ENCODE data around the gene TMEM134.

The TMEM134 gene

DNA sequence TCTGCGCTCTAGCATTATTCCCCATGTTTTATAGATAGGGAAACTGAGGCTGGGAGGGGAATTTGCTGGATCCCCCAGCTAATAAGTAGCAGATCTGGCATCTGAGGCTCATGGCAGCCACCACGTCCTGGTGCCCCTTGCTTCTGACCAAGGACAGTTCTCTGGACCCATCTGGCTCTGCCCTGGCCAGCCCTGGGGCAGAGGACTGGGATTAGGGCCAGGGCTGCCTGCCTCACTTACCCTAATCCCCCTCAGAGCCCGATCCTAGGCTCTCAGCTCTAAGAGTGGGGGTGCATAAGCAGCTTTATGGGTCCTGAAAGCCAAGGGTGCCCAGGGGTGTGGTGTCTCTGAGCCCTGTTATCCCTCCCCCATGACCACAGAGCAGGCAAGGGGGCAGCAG, 14.0 kb downstream of the TMEM134 start, which contains the start of gene CABP4:
TSS of gene CABP4 (plus strand) at position 301 of the 400 bp plus-strand sequence. CDS start at position 371, 70 bp downstream.
- DNase-seq: no peak

GRCh38 chr11:67453816-67454732, 15.0 kb downstream of the TMEM134 start:
- no peak for DNase-seq

GRCh38 chr11:67452141-67452952, 16.7 kb downstream of the TMEM134 start, which contains the start of gene GPR152:
Gene GPR152, minus strand, starts transcription at chr11:67452729. Its CDS starts 5 bp downstream, at chr11:67452724.
- no peak for DNase-seq

- DNase-seq: no peak
Observed at GRCh38 chr11:67451658-67451976, 17.4 kb downstream of the TMEM134 start.

GRCh38 chr11:67450796-67451657, 18.0 kb downstream of the TMEM134 start:
- DNase-seq: no peak

DNA sequence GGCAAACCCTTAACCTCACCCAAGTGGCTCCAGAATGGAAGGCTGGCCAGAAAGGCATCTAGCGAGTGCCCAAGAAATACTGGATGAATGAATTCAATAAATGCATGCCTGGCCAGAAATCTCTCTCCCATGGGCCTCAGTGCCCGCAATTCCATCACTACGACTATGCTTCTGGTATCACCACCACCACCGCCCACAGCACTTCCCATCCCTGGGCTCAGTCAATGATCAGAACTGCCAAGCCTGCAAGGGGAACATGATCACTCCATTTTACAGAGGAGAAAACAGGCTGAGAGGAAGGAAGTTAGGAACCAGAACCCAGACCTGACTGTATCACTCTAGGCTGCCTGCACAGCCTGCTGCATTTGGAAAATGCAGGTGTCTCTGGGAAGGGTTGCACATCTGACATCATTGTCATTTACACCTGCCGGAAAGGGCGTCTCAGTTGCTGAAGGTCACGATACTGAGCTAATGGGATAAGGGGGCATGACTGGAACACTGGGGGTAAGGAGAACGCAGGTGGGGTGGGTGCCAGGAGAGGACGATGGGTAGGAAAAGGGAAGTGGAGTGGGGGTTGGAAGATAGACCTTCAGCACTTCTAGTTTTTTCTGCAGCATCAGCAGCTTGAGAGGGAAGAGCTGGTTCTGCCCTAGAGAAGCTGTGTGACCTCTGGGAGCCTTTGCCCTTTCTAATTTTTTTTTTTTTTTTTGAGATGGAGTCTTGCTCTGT, 19.8 kb downstream of the TMEM134 start:
- DNase-seq: no peak

- no peak for DNase-seq
Observed at GRCh38 chr11:67448220-67448609, 20.8 kb downstream of the TMEM134 start.

- DNase-seq: no peak
Observed at GRCh38 chr11:67445515-67445914, 23.5 kb downstream of the TMEM134 start.

- no peak for DNase-seq
Observed at GRCh38 chr11:67442504-67443404, 26.3 kb downstream of the TMEM134 start.

GRCh38 chr11:67441731-67442351, 27.2 kb downstream of the TMEM134 start:
- DNase-seq: no peak

DNA sequence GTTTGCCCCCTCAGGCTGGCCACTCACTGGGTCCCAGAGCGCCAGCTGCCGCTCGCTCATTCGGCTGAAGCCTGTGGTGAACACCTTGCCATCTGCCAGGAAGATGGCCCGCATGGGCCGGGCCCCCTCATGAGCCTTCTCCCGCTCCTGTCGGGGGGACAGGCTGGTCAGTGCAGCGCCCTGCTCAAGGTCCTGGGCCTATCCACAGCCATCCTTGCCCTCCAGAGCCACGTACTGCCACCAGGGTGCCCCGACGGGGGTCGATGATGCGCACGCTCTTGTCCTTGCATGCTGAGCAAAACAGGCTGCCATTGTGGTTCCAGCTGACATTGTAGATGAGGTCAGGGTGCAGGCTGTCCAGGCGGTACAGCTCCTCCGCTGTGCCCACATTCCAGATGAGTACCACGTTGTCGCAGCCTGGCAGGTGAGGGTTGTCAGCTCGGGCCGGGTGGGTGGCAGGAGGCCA, 27.9 kb downstream of the TMEM134 start:
- no peak for DNase-seq

DNA sequence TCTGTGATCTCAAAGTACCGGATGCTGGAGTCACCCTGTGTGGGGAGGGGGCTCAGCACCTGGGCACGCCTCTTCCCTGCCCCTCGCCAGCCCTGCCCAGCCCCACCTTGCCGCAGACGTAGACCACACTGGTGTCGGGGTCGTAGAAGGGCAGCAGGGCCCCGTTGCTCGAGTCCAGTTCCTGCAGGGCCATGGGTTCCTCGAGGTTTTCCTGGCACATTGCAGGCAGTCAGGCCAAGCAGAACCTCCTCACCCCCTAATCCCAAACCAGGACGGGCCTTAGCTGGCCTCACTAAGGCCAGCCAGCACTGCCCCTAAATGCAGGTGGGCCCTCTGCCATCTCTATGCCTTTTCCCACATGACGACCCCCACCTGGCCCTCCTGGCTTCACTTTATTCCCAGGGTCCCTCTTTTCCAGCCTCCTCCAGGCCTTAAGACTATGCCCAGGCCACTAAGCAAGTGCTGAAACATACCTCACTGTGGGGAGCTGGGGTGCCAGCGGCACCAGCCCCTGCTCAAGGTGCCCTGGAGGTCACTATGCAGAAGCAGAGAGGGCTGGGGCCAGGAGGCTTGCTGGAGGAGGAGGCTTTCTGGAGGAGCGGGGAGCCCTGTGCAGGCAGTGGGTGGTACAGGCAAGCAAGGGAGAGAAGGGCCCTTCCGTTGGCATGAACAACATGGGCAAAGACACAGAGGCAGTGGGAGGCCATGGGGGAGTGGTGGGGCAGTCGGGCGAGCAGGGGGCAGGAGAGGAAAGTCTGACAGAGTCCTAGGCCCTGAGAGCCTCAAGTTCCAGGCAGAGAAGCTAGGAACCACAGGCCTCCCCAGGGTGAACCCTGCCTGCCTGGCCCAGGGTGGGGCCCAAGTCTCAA, 28.6 kb downstream of the TMEM134 start:
- no peak for DNase-seq

- no peak for DNase-seq
Observed at GRCh38 chr11:67439321-67440228, 29.5 kb downstream of the TMEM134 start.

- DNase-seq: no peak
Observed at GRCh38 chr11:67438158-67438902, 30.7 kb downstream of the TMEM134 start.

DNA sequence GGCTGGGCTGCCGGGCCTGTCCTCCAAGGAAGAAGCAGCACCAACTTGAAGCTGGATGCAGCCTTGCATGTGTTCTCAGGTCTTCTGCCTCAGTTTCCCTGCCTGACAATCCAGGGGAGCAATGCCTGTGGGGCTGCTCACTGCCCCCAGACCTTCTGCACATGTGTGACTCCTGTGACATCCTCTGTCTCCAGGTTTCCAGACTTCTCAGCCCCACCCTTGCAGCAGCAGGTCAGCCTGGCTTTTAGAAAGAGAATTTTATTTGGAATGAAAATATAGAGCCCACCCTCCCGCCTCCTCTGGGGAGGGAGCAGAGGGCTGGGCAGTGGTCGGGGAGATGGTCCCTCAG, 31.3 kb downstream of the TMEM134 start:
- no peak for DNase-seq

GRCh38 chr11:67437082-67437808, 31.8 kb downstream of the TMEM134 start, which contains the start of gene PTPRCAP:
Gene PTPRCAP, minus strand, starts transcription at chr11:67437682. Its CDS starts 63 bp downstream, at chr11:67437619.
- no peak for DNase-seq

Data from DMS79 (cell line).